IMR-90 (cell line): Measurements from ENCODE around the gene AADACL4.

ENCODE experiments used
- CEBPB ChIP-seq: IDR thresholded peaks from 2 replicates; pipeline ENCODE4 v1.6.1; 2012; ENCODE audit warnings: low read depth, low read length, improper control_type of control experiment
- CTCF ChIP-seq: conservative IDR thresholded peaks from 2 replicates; pipeline ENCODE4 v1.5.1; 2012; ENCODE audit warnings: mild to moderate bottlenecking, low read depth, low read length, improper control_type of control experiment
- ELK1 ChIP-seq: fragments of 150-350 bp; IDR thresholded peaks from 2 replicates; pipeline ENCODE4 v1.6.1; 2016; ENCODE audit warnings: low read depth, mild to moderate bottlenecking, low read length, moderate library complexity, borderline replicate concordance
- MAFK ChIP-seq: IDR thresholded peaks from 2 replicates; pipeline ENCODE4 v1.6.1; 2012; ENCODE audit warnings: low read depth, low read length, improper control_type of control experiment
- MXI1 ChIP-seq: IDR thresholded peaks from 2 replicates; pipeline ENCODE4 v1.6.1; 2012; ENCODE audit warnings: low read depth, mild to moderate bottlenecking, low read length, moderate library complexity, borderline replicate concordance
- POLR2A ChIP-seq: IDR thresholded peaks from 2 replicates; pipeline ENCODE4 v1.6.1; 2012; ENCODE audit warnings: mild to moderate bottlenecking, low read depth, low read length
- RAD21 ChIP-seq: IDR thresholded peaks from 2 replicates; pipeline ENCODE4 v1.6.1; 2012; ENCODE audit warnings: low read length, improper control_type of control experiment
- SMC3 ChIP-seq: fragments of 150-350 bp; IDR thresholded peaks from 2 replicates; pipeline ENCODE4 v1.6.1; 2016; ENCODE audit warnings: low read depth, mild to moderate bottlenecking, antibody characterized with exemption, low read length, moderate library complexity

GRCh38 chr1:12600335-12600734 lies 43.5 kb upstream of the AADACL4 start:
- TF ChIP-seq CTCF (no peak), ELK1 (no peak), POLR2A (no peak), SMC3 (no peak), RAD21 (no peak), MXI1 (no peak), MAFK (no peak), CEBPB (no peak)
